DND-41 (cell line): ENCODE data around the gene TMEFF2.

Source experiments
- ATAC-seq: fragments of 200-7000 bp; cut with Tn5 transposase; 3 replicates; pipeline ENCODE4 v1.9.1; 2021; ENCODE audit warnings: low read depth; ENCODE audit not compliant: insufficient read depth
- DNase-seq: peaks from one replicate; pipeline ENCODE4 v3.0.0-alpha.2; 2020
- H2AFZ ChIP-seq: 2 replicates; pipeline ENCODE4 v1.6.0; 2012; ENCODE audit warnings: low read depth, low read length
- H3K27ac ChIP-seq: 2 replicates; pipeline ENCODE4 v1.5.1; 2012; ENCODE audit warnings: low read length, inconsistent platforms
- H3K27me3 ChIP-seq: fragments of 200-600 bp; sonication (generic); 2 replicates; pipeline ENCODE4 v1.6.0; 2012; ENCODE audit warnings: low read length, mild to moderate bottlenecking, inconsistent platforms; ENCODE audit not compliant: insufficient read depth, poor library complexity
- H3K36me3 ChIP-seq: 2 replicates; pipeline ENCODE4 v1.5.1; 2012; ENCODE audit warnings: low read length, inconsistent platforms; ENCODE audit not compliant: insufficient read depth
- H3K4me1 ChIP-seq: 2 replicates; pipeline ENCODE4 v1.5.1; 2012; ENCODE audit warnings: mild to moderate bottlenecking, low read length; ENCODE audit not compliant: insufficient read depth
- H3K4me2 ChIP-seq: 2 replicates; pipeline ENCODE4 v1.6.0; 2012; ENCODE audit warnings: mild to moderate bottlenecking, moderate library complexity, low read length, inconsistent platforms; ENCODE audit not compliant: insufficient read depth
- H3K4me3 ChIP-seq, 2 experiments: fragments of 200-600 bp in 1 of 2; shearing (Covaris generic) in 1 of 2; 2 replicates each; pipeline ENCODE4 v1.5.1; 2012 to 2016; ENCODE audit warnings: inconsistent platforms in 2 of 2, low read length in 2 of 2, mild to moderate bottlenecking in 2 of 2, low read depth in 1 of 2, moderate library complexity in 1 of 2
- H3K79me2 ChIP-seq: 2 replicates; pipeline ENCODE4 v1.6.0; 2012; ENCODE audit warnings: low read length, inconsistent platforms; ENCODE audit not compliant: insufficient read depth
- H3K9ac ChIP-seq: 2 replicates; pipeline ENCODE4 v1.6.0; 2012; ENCODE audit warnings: low read depth, mild to moderate bottlenecking, inconsistent platforms, low read length, moderate library complexity
- H3K9me3 ChIP-seq: 2 replicates; pipeline ENCODE4 v1.5.1; 2012; ENCODE audit warnings: low read length, moderate library complexity, mild to moderate bottlenecking, inconsistent platforms; ENCODE audit not compliant: insufficient read depth, severe bottlenecking
- H4K20me1 ChIP-seq: 2 replicates; pipeline ENCODE4 v1.6.0; 2012; ENCODE audit warnings: low read length; ENCODE audit not compliant: insufficient read depth
- CTCF ChIP-seq: IDR thresholded peaks from 2 replicates; pipeline ENCODE4 v1.5.1; 2012; ENCODE audit warnings: borderline replicate concordance, low read length, moderate library complexity, mild to moderate bottlenecking; ENCODE audit not compliant: poor library complexity, severe bottlenecking; ENCODE audit errors: extremely low read depth
- EZH2 ChIP-seq: IDR thresholded peaks from 3 replicates; pipeline ENCODE4 v1.6.1; 2012; ENCODE audit warnings: borderline replicate concordance, low read depth, mild to moderate bottlenecking, moderate library complexity, low read length, inconsistent platforms; ENCODE audit not compliant: severe bottlenecking

Gene TMEFF2

DNA sequence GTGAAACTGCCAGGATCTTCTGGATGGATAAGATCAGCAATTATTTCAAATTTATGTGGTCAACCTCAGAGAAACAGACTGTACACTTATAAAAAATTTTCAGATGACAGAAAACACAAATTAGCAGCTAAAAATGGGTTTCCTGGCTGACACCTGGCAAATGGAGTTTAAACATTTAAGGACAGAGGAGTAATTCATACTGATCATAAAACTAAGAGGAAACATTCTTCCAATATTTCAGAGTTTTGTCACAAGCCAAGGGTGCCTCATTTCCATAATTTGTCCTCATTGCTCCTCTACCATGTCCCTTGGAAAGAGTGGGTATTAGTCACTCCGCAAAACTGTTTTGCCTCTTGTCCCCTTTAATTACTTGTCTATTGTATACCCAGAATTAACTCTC is 70.2 kb downstream of the TMEFF2 start:
- no peak overlapping the region for H2AFZ ChIP-seq

GRCh38 chr2:192123847-192124246 is 70.9 kb downstream of the TMEFF2 start:
- Histone ChIP-seq H3K9me3 (no peaks in the 10 kb centered on the region), H3K27me3 (peaks cover 16% of the 10 kb centered on the region), H3K27ac (no peak overlapping the region), H4K20me1 (no peaks in the 10 kb centered on the region), H3K4me3 (no peak overlapping the region), H3K79me2 (no peaks in the 10 kb centered on the region), H3K36me3 (no peaks in the 10 kb centered on the region), H3K4me2 (no peak overlapping the region), H3K4me1 (no peaks in the 10 kb centered on the region), H2AFZ (no peak overlapping the region), H3K9ac (no peak overlapping the region)
- DNase-seq = no peak
- no peak for ATAC-seq
- TF ChIP-seq EZH2 = no peak
- no peak for TF ChIP-seq CTCF

More for the DNA sequence above, 70.2 kb downstream of the TMEFF2 start:
- ATAC-seq (no peak), DNase-seq (no peak)
- no peaks in the 10 kb centered on the region for H4K20me1 ChIP-seq
- no peak overlapping the region for H3K9ac ChIP-seq
- no peaks in the 10 kb centered on the region for H3K36me3 ChIP-seq
- no peak overlapping the region for H3K4me3 ChIP-seq
- no peak overlapping the region for H3K4me2 ChIP-seq
- TF ChIP-seq EZH2 (no peak), CTCF (no peak)
- H3K27ac ChIP-seq = no peak overlapping the region
- no peaks in the 10 kb centered on the region for H3K4me1 ChIP-seq
- H3K27me3 ChIP-seq = peaks cover 20% of the 10 kb centered on the region
- no peaks in the 10 kb centered on the region for H3K9me3 ChIP-seq
- no peaks in the 10 kb centered on the region for H3K79me2 ChIP-seq

GRCh38 chr2:192122946-192123345 is 71.8 kb downstream of the TMEFF2 start:
- no peak overlapping the region for H3K27ac ChIP-seq
- ATAC-seq (no peak), DNase-seq (no peak)
- H3K27me3 ChIP-seq = peaks cover 16% of the 10 kb centered on the region
- H4K20me1 ChIP-seq = no peaks in the 10 kb centered on the region
- H3K9ac ChIP-seq = no peak overlapping the region
- no peaks in the 10 kb centered on the region for H3K36me3 ChIP-seq
- no peak overlapping the region for H2AFZ ChIP-seq
- no peaks in the 10 kb centered on the region for H3K4me1 ChIP-seq
- TF ChIP-seq CTCF (no peak), EZH2 (no peak)
- H3K9me3 ChIP-seq = no peaks in the 10 kb centered on the region
- no peak overlapping the region for H3K4me2 ChIP-seq
- H3K79me2 ChIP-seq = no peaks in the 10 kb centered on the region
- H3K4me3 ChIP-seq = no peak overlapping the region

DNA sequence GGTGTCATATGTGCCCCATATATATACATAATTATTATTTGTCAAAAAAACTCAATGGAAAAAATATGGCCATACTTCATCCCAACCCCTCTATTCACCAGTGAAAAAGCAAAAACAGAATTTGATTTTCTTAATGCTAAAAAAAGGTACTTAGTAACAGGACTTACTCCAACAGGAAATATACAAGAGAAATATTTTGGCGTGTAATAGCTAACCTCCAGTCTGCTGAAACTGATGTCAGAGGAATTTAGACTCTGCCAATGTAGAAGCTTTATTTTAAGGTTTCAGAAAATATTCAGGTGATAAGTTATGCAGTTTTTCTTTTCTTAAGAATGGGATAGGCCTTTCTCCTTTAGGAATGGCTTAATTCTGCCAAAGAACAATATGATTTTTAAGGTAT is 72.6 kb downstream of the TMEFF2 start:
- no peak for DNase-seq
- no peak overlapping the region for H3K9ac ChIP-seq
- H3K4me2 ChIP-seq = no peak overlapping the region
- H3K36me3 ChIP-seq = no peaks in the 10 kb centered on the region
- H3K4me1 ChIP-seq = no peaks in the 10 kb centered on the region
- ATAC-seq = no peak
- H3K4me3 ChIP-seq = no peak overlapping the region
- no peak overlapping the region for H3K27ac ChIP-seq
- no peak overlapping the region for H2AFZ ChIP-seq
- no peaks in the 10 kb centered on the region for H4K20me1 ChIP-seq
- no peaks in the 10 kb centered on the region for H3K79me2 ChIP-seq
- H3K27me3 ChIP-seq = peaks cover 15% of the 10 kb centered on the region
- H3K9me3 ChIP-seq = no peaks in the 10 kb centered on the region
- TF ChIP-seq EZH2 (no peak), CTCF (no peak)
